ENCODE results near the gene SMTNL2. TPM values are rescaled to one million over a fixed set of nuclear protein-coding genes. Genes with fewer than 3 reads are reported as not detected.
"Not testable (repeated sequence)": the region's sequence is repeated elsewhere in the genome, so short reads cannot be mapped to it uniquely, and the experiment has no call there.

SMTNL2 gene
- total RNA-seq, 2 experiments from 2014 or later: not detected

GRCh38 chr17:4633643-4634042 is 49.3 kb downstream of the SMTNL2 start:
- Mint-ChIP-seq H3K9me3 (no peaks in the 10 kb centered on the region), H3K4me3 (no peak overlapping the region), H3K36me3 (no peaks in the 10 kb centered on the region), H3K27ac (no peak overlapping the region), H3K4me1 (peaks cover 12% of the 10 kb centered on the region), H3K27me3 (peaks cover 47% of the 10 kb centered on the region)
- no peak for DNase-seq

GRCh38 chr17:4634976-4635375 is 50.6 kb downstream of the SMTNL2 start:
- Mint-ChIP-seq H3K4me3 (no peak overlapping the region), H3K27me3 (peaks cover 55% of the 10 kb centered on the region), H3K4me1 (peaks cover 17% of the 10 kb centered on the region), H3K9me3 (no peaks in the 10 kb centered on the region), H3K27ac (no peak overlapping the region), H3K36me3 (no peaks in the 10 kb centered on the region)
- DNase-seq: no peak

GRCh38 chr17:4635823-4636375 is 51.6 kb downstream of the SMTNL2 start:
- H3K36me3 Mint-ChIP-seq: no peaks in the 10 kb centered on the region
- peaks cover 17% of the 10 kb centered on the region for H3K4me1 Mint-ChIP-seq

DNA sequence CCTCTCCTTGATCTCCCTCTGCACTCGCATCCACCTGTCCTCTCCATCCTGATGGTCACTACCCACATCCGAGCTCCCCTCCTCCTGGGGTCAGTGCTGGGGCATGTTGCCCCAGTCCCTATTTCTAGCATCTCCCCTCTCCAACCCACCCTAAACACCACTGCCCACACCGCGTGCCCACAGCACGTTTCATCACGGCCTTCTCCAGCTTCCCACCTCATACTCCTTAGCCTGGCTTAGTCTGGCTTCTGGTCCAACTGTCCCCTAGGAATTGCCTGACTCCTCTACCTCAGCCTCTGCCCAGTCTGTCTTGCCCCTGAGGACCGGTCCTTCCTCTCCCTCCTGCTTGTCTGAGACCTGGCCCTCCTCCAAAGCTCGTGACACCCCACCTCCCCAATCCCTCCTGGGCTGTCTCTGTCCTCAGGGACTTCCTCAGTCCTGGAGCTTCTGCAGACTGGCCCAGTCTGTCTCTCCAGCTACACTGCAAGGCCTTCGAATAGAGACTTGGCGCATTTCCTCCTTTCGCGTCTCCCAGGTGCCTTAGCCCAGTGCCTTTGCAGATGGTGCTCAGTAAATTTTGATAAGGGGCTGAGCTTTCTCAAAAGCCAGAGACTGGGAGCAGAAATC is 52.3 kb downstream of the SMTNL2 start:
- no peak for DNase-seq
- H3K9me3 Mint-ChIP-seq: no peaks in the 10 kb centered on the region
- H3K36me3 Mint-ChIP-seq: no peaks in the 10 kb centered on the region
- H3K27me3 Mint-ChIP-seq: peaks cover 69% of the 10 kb centered on the region
- H3K27ac Mint-ChIP-seq: no peak overlapping the region
- H3K4me3 Mint-ChIP-seq: no peak overlapping the region
- H3K4me1 Mint-ChIP-seq: peaks cover 18% of the 10 kb centered on the region

More at GRCh38 chr17:4635823-4636375, 51.6 kb downstream of the SMTNL2 start:
- DNase-seq: no peak
- H3K27ac Mint-ChIP-seq: no peak overlapping the region
- peaks cover 62% of the 10 kb centered on the region for H3K27me3 Mint-ChIP-seq
- H3K4me3 Mint-ChIP-seq: no peak overlapping the region
- no peaks in the 10 kb centered on the region for H3K9me3 Mint-ChIP-seq

DNA sequence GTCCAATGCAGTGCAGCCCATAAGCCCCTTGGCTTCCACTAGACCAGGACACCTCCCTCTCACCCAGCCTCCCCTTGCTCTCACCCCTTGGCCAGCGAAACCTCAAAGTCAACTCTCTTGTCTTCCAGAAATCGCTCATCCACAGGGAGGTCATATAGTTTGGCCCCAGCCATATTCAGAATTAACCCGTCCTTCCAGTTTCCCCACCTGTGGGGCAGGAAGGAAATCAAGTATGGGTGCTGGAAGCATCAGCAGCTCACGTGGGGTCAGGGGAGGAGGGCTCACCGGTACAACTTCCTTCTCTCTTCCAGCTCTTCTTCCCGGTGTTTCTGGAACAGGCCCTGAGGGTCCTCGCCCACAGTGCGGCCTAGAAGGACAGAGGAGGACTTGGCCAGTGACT is 54.4 kb downstream of the SMTNL2 start:
- H3K27ac Mint-ChIP-seq, H3K36me3 Mint-ChIP-seq, DNase-seq, H3K9me3 Mint-ChIP-seq, H3K4me3 Mint-ChIP-seq: not testable (repeated sequence)
- peaks cover 21% of the 10 kb centered on the region for H3K4me1 Mint-ChIP-seq
- peaks cover 83% of the 10 kb centered on the region for H3K27me3 Mint-ChIP-seq

DNA sequence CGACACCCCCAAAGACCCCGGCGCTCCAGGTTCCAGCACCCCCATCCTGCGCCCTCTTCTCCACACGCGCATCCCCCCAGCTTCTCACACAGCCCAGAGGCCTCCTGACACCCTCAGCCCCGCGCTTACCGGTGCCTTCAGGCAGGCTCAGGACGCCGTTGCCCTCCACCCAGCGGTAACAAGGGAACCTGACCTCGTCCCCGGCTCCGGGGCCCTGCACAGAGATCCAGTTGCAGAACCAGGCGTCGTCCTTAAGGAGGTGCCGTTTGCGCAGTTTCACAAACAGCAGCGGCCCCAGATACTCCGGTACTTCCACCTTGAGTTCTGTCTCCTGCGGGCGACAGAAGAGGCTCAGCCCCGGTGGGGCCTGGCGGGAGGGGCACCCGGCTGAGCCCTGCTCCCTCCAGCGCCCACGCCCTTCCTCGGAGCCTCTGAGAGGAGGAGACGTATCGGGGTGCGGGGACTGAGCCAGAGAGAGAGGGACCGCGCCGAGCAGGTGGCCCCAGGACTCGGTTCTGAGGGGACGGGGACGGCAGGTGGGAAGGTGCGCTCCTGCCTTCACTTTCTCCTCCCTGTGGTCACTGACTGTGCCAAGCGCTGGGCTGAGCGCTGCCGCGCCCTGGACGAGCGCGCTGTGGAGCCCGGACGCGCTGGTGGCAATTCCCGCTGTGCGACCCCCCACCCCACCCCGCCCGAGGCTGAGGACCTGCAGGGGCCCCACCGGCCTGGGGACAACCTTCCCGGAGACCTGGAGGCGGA is 55.2 kb downstream of the SMTNL2 start:
- H3K27ac Mint-ChIP-seq, H3K36me3 Mint-ChIP-seq, H3K9me3 Mint-ChIP-seq: not testable (repeated sequence)
- Mint-ChIP-seq H3K4me1 (peaks cover 21% of the 10 kb centered on the region), H3K4me3 (peak overlapping the region; percentile 51), H3K27me3 (peaks cover 86% of the 10 kb centered on the region)
- DNase-seq: peak; percentile 42

DNA sequence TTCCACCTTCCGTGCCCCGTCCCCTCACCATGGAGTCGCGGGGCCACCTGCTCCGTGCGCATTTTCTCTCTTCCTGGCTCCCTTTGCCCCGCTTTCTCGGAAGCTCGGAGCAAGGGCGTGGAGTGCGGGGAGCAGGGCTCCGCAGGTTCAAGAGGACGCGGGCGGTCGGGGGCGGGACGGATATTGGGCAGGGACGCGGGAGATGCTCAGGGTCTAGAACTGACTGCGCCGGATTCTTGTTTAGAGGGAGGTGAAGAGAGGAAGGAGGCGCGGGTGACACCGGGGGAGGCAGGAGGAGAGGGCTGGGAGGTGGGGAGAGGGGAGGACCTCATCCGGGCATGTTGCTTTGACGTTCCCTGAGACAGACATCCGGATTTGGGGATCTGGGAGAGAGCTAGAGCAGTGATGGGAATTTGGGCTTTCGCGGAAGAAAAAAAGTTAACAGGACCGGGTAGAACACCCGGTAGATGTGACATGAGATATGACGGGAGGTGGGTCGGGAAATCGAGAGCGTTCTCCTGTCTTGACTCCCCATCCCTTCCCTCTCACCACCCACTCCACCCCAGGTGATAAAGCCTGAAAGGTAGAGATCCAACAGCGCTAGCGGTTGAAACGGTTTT is 56.4 kb downstream of the SMTNL2 start:
- H3K27me3 Mint-ChIP-seq: peaks cover 88% of the 10 kb centered on the region
- peak; percentile 21 for DNase-seq
- not testable (repeated sequence) for H3K36me3 Mint-ChIP-seq, H3K27ac Mint-ChIP-seq, H3K9me3 Mint-ChIP-seq, H3K4me3 Mint-ChIP-seq
- peaks cover 21% of the 10 kb centered on the region for H3K4me1 Mint-ChIP-seq

- no peaks in the 10 kb centered on the region for H3K9me3 Mint-ChIP-seq
- H3K4me3 Mint-ChIP-seq: no peak within 1 kb of the TSS
- peaks cover 82% of the 10 kb centered on the region for H3K27me3 Mint-ChIP-seq
- no peaks in the 10 kb centered on the region for H3K36me3 Mint-ChIP-seq
- H3K4me1 Mint-ChIP-seq: peaks cover 14% of the 10 kb centered on the region
- no peak for DNase-seq
- H3K27ac Mint-ChIP-seq: no peak within 1 kb of the TSS
Observed at GRCh38 chr17:4641297-4642195, 57.2 kb downstream of the SMTNL2 start, which contains the start of gene ALOX15. Gene ALOX15, minus strand, starts transcription at chr17:4641678. Its CDS starts 27 bp downstream, at chr17:4641651.

DNA sequence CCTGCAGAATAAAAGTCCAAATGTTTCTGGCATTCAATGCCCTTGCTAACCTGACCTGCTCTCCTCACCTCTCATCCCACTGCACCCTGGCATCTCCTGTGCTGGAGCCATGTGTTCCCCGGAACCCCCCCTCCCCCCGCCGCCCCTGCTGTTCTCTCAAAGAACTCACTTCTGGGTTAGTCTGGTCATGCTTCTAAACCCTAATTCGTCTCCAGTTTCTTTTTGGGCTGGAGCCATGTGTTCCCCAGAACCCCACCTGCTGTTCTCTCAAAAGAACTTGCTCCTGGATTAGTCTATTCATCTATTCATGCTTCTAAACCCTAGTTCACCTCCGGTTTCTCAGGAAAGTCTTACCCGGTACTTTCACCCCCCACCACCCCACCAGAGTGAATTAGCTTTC is 58.0 kb downstream of the SMTNL2 start:
- Mint-ChIP-seq H3K27me3 (peaks cover 80% of the 10 kb centered on the region), H3K27ac (no peak overlapping the region), H3K4me1 (peaks cover 10% of the 10 kb centered on the region), H3K36me3 (no peaks in the 10 kb centered on the region), H3K4me3 (no peak overlapping the region), H3K9me3 (no peaks in the 10 kb centered on the region)
- DNase-seq: no peak

DNA sequence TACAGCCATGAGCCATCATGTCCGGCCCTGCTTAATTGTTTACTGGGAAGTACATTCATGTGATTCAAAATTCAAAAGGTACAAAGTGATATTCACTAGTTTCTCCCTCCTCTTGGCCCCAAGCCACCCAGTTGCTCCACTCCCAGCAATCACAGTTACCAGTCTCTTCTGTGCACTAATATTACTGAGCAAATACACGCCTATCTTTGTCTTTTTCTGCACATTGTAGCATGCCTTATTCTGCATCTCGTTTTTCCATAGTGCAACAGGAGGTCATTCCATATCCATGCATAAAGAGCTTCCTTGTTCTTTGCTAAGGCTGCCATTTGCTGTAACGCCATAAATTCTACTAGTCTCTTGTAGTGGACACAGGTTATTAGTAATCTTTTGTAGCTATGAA is 59.3 kb downstream of the SMTNL2 start:
- H3K27ac Mint-ChIP-seq: no peak overlapping the region
- H3K4me3 Mint-ChIP-seq: no peak overlapping the region

GRCh38 chr17:4645642-4646041 is 61.3 kb downstream of the SMTNL2 start:
- Mint-ChIP-seq H3K36me3 (no peaks in the 10 kb centered on the region), H3K27me3 (peaks cover 56% of the 10 kb centered on the region), H3K4me3 (no peak overlapping the region), H3K9me3 (no peaks in the 10 kb centered on the region), H3K27ac (no peak overlapping the region), H3K4me1 (peaks cover 3% of the 10 kb centered on the region)
- DNase-seq: no peak

More for the DNA sequence above, 59.3 kb downstream of the SMTNL2 start:
- no peaks in the 10 kb centered on the region for H3K9me3 Mint-ChIP-seq
- peaks cover 68% of the 10 kb centered on the region for H3K27me3 Mint-ChIP-seq
- no peak for DNase-seq
- H3K36me3 Mint-ChIP-seq: no peaks in the 10 kb centered on the region
- peaks cover 9% of the 10 kb centered on the region for H3K4me1 Mint-ChIP-seq

DNA sequence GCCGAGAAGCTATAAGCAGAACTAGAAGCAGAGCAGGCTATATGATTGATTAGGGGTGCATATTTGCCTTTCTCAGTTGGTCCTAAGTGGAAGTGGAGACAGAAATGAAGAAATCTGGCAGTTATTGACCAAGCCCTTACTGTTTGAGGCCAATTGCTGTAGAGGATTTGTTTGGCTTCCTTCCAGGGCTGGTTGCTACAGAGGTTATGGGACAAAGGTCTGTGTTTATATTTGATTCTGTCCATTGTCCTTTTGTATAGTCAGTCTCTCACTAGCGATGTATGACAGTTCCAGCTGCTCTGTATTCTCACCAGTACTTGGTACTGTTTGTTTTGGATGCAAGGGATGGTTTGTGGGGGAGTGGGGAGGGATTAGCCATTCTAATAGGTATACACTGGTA is 64.4 kb downstream of the SMTNL2 start:
- H3K27me3 Mint-ChIP-seq: peaks cover 30% of the 10 kb centered on the region
- H3K27ac Mint-ChIP-seq: no peak overlapping the region
- no peak overlapping the region for H3K4me3 Mint-ChIP-seq
- DNase-seq: no peak
- no peaks in the 10 kb centered on the region for H3K36me3 Mint-ChIP-seq
- no peaks in the 10 kb centered on the region for H3K4me1 Mint-ChIP-seq
- no peaks in the 10 kb centered on the region for H3K9me3 Mint-ChIP-seq

DNA sequence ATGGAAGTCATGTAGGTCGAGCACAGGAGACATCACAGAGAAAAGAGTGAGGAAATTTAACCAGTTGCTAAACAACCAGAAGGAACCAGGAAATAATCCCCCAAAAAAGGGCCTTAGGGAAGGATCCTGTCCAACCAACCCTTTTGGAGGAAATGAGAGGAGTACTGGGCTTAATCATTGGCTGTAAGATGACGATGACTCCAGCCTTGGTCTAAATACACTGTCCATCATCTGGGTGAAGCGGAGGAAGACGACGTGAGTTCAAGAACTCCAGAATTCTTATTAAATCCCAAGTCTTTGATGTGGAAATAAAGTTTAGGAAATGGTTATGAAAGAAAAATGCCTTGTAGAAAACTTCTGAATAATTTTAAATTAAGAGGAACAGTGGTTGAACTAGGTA is 68.7 kb downstream of the SMTNL2 start:
- Mint-ChIP-seq H3K27ac (no peak overlapping the region), H3K36me3 (no peaks in the 10 kb centered on the region), H3K9me3 (no peaks in the 10 kb centered on the region), H3K4me1 (peaks cover 6% of the 10 kb centered on the region), H3K4me3 (no peak overlapping the region), H3K27me3 (peaks cover 5% of the 10 kb centered on the region)
- DNase-seq: no peak

GRCh38 chr17:4655933-4656332 is 71.6 kb downstream of the SMTNL2 start:
- H3K27ac Mint-ChIP-seq, DNase-seq, H3K9me3 Mint-ChIP-seq, H3K36me3 Mint-ChIP-seq, H3K27me3 Mint-ChIP-seq, H3K4me3 Mint-ChIP-seq: not testable (repeated sequence)
- H3K4me1 Mint-ChIP-seq: peaks cover 10% of the 10 kb centered on the region
